HepG2 (cell line): ENCODE data around the gene HLA-DRA. TPM values are rescaled to one million over a fixed set of nuclear protein-coding genes. Genes with fewer than 3 reads are reported as not detected.

Experiments
- ATAC-seq: fragments of 200-7000 bp; cut with Tn5 transposase; 3 replicates; pipeline ENCODE4 v1.9.1; 2020; ENCODE audit warnings: mild to moderate bottlenecking, moderate library complexity
- BruUV-seq: library from RNA; stranded (reverse); fragments of 400-500 nt; replicated peaks from 2 replicates; lab custom pipeline; 2021; lab: Mats Ljungman, UMichigan
- CTCF ChIA-PET: fragments of 300-600 bp; formaldehyde crosslinking; extraction: SDS; loops from one replicate; lab custom pipeline; 2021; ENCODE audit warnings: low total read pairs, inconsistent platforms, low intra/inter-chr PET ratio; lab: Yijun Ruan, JAX
- POLR2A ChIA-PET: fragments of 350-600 bp; sonication (Branson Sonifier 250); formaldehyde crosslinking; loops from one replicate; lab custom pipeline; 2020; ENCODE audit warnings: antibody characterized with exemption, inconsistent platforms; lab: Yijun Ruan, JAX
- DNase-seq: peaks from one replicate; pipeline ENCODE4 v3.0.0-alpha.2; 2015; ENCODE audit warnings: low spot score
- FAIRE-seq: peaks from 3 replicates; lab custom pipeline; 2011; peaks lifted over from hg19 to GRCh38; lab: Jason Lieb, UNC
- H2AFZ ChIP-seq: one replicate; pipeline ENCODE4 v1.6.1; 2011; ENCODE audit warnings: low read length, inconsistent platforms
- H3K27ac ChIP-seq: fragments of 300-600 bp; 3 replicates; pipeline ENCODE4 v1.8.0; 2011; ENCODE audit warnings: mixed run types, mild to moderate bottlenecking, mixed read lengths, low read length, inconsistent platforms; ENCODE audit not compliant: insufficient read depth; ENCODE audit errors: extremely low read length
- H3K27me3 ChIP-seq, 2 experiments: fragments of 200-600 bp in 1 of 2; 2 replicates in 1 of 2; 3 replicates in 1 of 2; pipeline versions ENCODE4 v1.6.0 to v1.8.0; 2011; ENCODE audit warnings: low read length in 2 of 2, mild to moderate bottlenecking in 2 of 2, moderate library complexity in 2 of 2, inconsistent platforms in 1 of 2; ENCODE audit not compliant: insufficient read depth in 2 of 2, control insufficient read depth in 1 of 2
- H3K36me3 ChIP-seq, 2 experiments: fragments of 200-600 bp in 1 of 2; replicated peaks in 1 of 2; 2 replicates in 1 of 2; 3 replicates in 1 of 2; pipeline versions ENCODE4 v1.5.1 to v1.8.0; 2011; ENCODE audit warnings: low read length in 2 of 2, inconsistent platforms in 1 of 2; ENCODE audit not compliant: insufficient read depth in 2 of 2, control insufficient read depth in 1 of 2
- H3K4me1 ChIP-seq: 2 replicates; pipeline ENCODE4 v1.5.1; 2012; ENCODE audit warnings: low read length, inconsistent platforms; ENCODE audit not compliant: insufficient read depth
- H3K4me2 ChIP-seq: 2 replicates; pipeline ENCODE4 v1.6.0; 2011; ENCODE audit warnings: low read depth, low read length, inconsistent platforms
- H3K4me3 ChIP-seq, 3 experiments: fragments of 200-600 bp in 1 of 3; sonication (generic), shearing (Covaris generic) in 1 of 3; replicated peaks in 1 of 3; 2 replicates each; pipeline ENCODE4 v1.5.1; 2011 to 2016; ENCODE audit warnings: low read length in 3 of 3, inconsistent platforms in 2 of 3, low read depth in 2 of 3, mild to moderate bottlenecking in 2 of 3, control low read depth in 1 of 3, mixed read lengths in 1 of 3; ENCODE audit not compliant: insufficient read depth in 1 of 3
- H3K79me2 ChIP-seq: one replicate; pipeline ENCODE4 v1.6.1; 2011; ENCODE audit warnings: low read length, inconsistent platforms; ENCODE audit not compliant: insufficient read depth
- H3K9ac ChIP-seq: 2 replicates; pipeline ENCODE4 v1.6.0; 2011; ENCODE audit warnings: mild to moderate bottlenecking, low read depth, low read length, inconsistent platforms; ENCODE audit not compliant: insufficient read depth
- H3K9me3 ChIP-seq: 2 replicates; pipeline ENCODE4 v1.5.1; 2012; ENCODE audit warnings: mild to moderate bottlenecking, low read length
- H4K20me1 ChIP-seq: 2 replicates; pipeline ENCODE4 v1.6.0; 2011; ENCODE audit warnings: inconsistent platforms, mild to moderate bottlenecking, low read length, moderate library complexity; ENCODE audit not compliant: insufficient read depth
- BRD4 ChIP-seq: sonication (generic); formaldehyde crosslinking; IDR thresholded peaks from 2 replicates; pipeline ENCODE4 v1.4.0; 2020; ENCODE audit warnings: missing genetic modification reagents
- CBX2 ChIP-seq, 2 experiments: fragments of 200-600 bp in 1 of 2; sonication (generic); formaldehyde crosslinking in 1 of 2; IDR thresholded peaks; 2 replicates each; pipeline versions ENCODE4 v1.7.0 to v1.8.1; 2018 to 2022; ENCODE audit warnings: low read depth in 2 of 2, low read length in 1 of 2, mild to moderate bottlenecking in 1 of 2, missing genetic modification reagents in 1 of 2
- HIVEP1 ChIP-seq: sonication (generic); formaldehyde crosslinking; IDR thresholded peaks from 2 replicates; pipeline ENCODE4 v1.4.0; 2020; ENCODE audit warnings: mild to moderate bottlenecking, missing genetic modification reagents
- MEIS2 ChIP-seq: sonication (generic); formaldehyde crosslinking; IDR thresholded peaks from 2 replicates; pipeline ENCODE4 v1.9.0; 2021; ENCODE audit warnings: mild to moderate bottlenecking, missing genetic modification reagents
- MXD4 ChIP-seq: IDR thresholded peaks from 2 replicates; pipeline ENCODE4 v1.6.1; 2016; ENCODE audit warnings: mild to moderate bottlenecking, missing biosample characterization, missing genetic modification reagents
- SOX13 ChIP-seq, 3 experiments: fragments of 450-650 bp in 1 of 3; sonication (generic) in 1 of 3; formaldehyde crosslinking in 1 of 3; IDR thresholded peaks in 2 of 3; conservative IDR thresholded peaks in 1 of 3; 2 replicates each; pipeline versions ENCODE4 v1.5.0 to v1.6.1; 2016 to 2020; ENCODE audit warnings: antibody characterized with exemption in 1 of 3, mild to moderate bottlenecking in 1 of 3, missing compliant biosample characterization in 1 of 3, missing genetic modification reagents in 1 of 3, moderate library complexity in 1 of 3
- ZNF101 ChIP-seq: sonication (generic); formaldehyde crosslinking; IDR thresholded peaks from 2 replicates; pipeline ENCODE4 v1.4.0; 2020; ENCODE audit warnings: mild to moderate bottlenecking, low read depth, missing genetic modification reagents, borderline replicate concordance
- ZNF772 ChIP-seq: sonication (generic); formaldehyde crosslinking; IDR thresholded peaks from 2 replicates; pipeline ENCODE4 v1.5.0; 2020; ENCODE audit warnings: mild to moderate bottlenecking, missing genetic modification reagents
- ZNF83 ChIP-seq: sonication (generic); formaldehyde crosslinking; IDR thresholded peaks from 2 replicates; pipeline ENCODE4 v1.4.0; 2020; ENCODE audit warnings: missing genetic modification reagents, mild to moderate bottlenecking, borderline replicate concordance
- WGBS: methylation state at CpG from one replicate; pipeline ENCODE4 v1.1.6; 2017; ENCODE audit warnings: low lambda C conversion rate; 5-methylcytosine and 5-hydroxymethylcytosine counted together
- in situ Hi-C: cut with HindIII; loops from 2 replicates; pipeline ENCODE4 v1.10.0; 2017; ENCODE audit warnings: low pct_unique_long_range_greater_than_20kb; ENCODE audit not compliant: extremely low pct_ligation_motif_present
- intact Hi-C: fragments of 100-400 bp; cut with micrococcal nuclease; formaldehyde crosslinking; loops from one replicate; pipeline ENCODE4 v1.10.0; 2022; ENCODE audit not compliant: unreplicated experiment
- polyA plus RNA-seq, 8 experiments: library from polyadenylated mRNA; depleted of rRNA in 3 of 8; stranded (reverse) in 7 of 8; unstranded in 1 of 8; fragments of >200 nt; fragmentation: Illumina TruSeq in 4 of 8; extraction: Trizol in 4 of 8; gene quantifications; 2 replicates each; pipeline versions ENCODE4 v1.2.1 to v1.2.3, GENCODE V29; 2011 to 2016; ENCODE audit warnings: low read depth in 4 of 8, missing spikeins in 1 of 8, mixed read lengths in 1 of 8; ENCODE audit not compliant: insufficient read depth in 1 of 8
- total RNA-seq, 5 experiments: library from RNA; depleted of rRNA; stranded (reverse); fragments of >200 nt; fragmentation: Illumina TruSeq; extraction: Trizol; gene quantifications; 2 replicates each; pipeline ENCODE4 v1.2.3, GENCODE V29; 2016; ENCODE audit warnings: low read depth in 1 of 5
- TF ChIP-seq, protein P1 (sequence below): sonication (generic); formaldehyde crosslinking; IDR thresholded peaks from 2 replicates; pipeline ENCODE4 v1.4.0; 2020; ENCODE audit warnings: missing genetic modification reagents

The HLA-DRA gene
- total and polyA plus RNA-seq, 2 of the 13 experiments (the other 11 are each of a cell fraction or from before 2014, with no cell fraction given): not detected

DNA sequence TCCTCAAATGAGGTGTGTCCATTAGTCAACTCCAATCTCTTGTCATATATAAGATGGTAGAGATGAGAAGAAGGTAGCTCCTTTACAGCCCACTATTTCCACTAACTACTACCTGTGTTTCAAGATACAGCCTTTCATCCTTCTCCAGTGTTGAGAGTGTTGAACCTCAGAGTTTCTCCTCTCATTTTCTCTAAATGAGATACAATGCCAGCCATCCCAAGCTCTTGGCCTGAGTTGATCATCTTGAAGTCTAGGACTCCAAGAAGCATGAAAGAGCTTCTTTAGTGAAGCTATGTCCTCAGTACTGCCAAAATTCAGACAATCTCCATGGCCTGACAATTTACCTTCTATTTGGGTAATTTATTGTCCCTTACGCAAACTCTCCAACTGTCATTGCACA is 548 bp upstream of the HLA-DRA start:
- ATAC-seq (no peak), DNase-seq (no peak), FAIRE-seq (no peak)
- Histone ChIP-seq H3K79me2 (no peaks in the 10 kb centered on the region), H3K4me2 (no peak overlapping the region), H3K9ac (no peak overlapping the region), H3K27me3 (peaks cover 0 to 3% of the 10 kb centered on the region in 2 experiments; a peak in 2 of 5 replicates), H3K9me3 (no peaks in the 10 kb centered on the region), H3K4me3 (no peak overlapping the region), H3K36me3 (no peaks in the 10 kb centered on the region), H3K4me1 (no peaks in the 10 kb centered on the region), H3K27ac (no peak overlapping the region), H2AFZ (no peak overlapping the region), H4K20me1 (no peaks in the 10 kb centered on the region)
- ChIA-PET CTCF (no interaction called here), POLR2A (no interaction called here)
- no peak for TF ChIP-seq SOX13 (IDR thresholded peaks at IDR 0.05)
- TF ChIP-seq SOX13 (CRISPR knock-in tag; conservative IDR thresholded peaks at IDR 0.05 in 1 of 2, IDR thresholded peaks at IDR 0.05 in 1 of 2): no peak
- no peak for TF ChIP-seq ZNF772 (CRISPR knock-in tag)
- TF ChIP-seq ZNF101: no peak
- no peak for TF ChIP-seq MXD4
- TF ChIP-seq BRD4 (CRISPR knock-in tag): no peak
- no peak for TF ChIP-seq ZNF83
- TF ChIP-seq, protein P1, sequence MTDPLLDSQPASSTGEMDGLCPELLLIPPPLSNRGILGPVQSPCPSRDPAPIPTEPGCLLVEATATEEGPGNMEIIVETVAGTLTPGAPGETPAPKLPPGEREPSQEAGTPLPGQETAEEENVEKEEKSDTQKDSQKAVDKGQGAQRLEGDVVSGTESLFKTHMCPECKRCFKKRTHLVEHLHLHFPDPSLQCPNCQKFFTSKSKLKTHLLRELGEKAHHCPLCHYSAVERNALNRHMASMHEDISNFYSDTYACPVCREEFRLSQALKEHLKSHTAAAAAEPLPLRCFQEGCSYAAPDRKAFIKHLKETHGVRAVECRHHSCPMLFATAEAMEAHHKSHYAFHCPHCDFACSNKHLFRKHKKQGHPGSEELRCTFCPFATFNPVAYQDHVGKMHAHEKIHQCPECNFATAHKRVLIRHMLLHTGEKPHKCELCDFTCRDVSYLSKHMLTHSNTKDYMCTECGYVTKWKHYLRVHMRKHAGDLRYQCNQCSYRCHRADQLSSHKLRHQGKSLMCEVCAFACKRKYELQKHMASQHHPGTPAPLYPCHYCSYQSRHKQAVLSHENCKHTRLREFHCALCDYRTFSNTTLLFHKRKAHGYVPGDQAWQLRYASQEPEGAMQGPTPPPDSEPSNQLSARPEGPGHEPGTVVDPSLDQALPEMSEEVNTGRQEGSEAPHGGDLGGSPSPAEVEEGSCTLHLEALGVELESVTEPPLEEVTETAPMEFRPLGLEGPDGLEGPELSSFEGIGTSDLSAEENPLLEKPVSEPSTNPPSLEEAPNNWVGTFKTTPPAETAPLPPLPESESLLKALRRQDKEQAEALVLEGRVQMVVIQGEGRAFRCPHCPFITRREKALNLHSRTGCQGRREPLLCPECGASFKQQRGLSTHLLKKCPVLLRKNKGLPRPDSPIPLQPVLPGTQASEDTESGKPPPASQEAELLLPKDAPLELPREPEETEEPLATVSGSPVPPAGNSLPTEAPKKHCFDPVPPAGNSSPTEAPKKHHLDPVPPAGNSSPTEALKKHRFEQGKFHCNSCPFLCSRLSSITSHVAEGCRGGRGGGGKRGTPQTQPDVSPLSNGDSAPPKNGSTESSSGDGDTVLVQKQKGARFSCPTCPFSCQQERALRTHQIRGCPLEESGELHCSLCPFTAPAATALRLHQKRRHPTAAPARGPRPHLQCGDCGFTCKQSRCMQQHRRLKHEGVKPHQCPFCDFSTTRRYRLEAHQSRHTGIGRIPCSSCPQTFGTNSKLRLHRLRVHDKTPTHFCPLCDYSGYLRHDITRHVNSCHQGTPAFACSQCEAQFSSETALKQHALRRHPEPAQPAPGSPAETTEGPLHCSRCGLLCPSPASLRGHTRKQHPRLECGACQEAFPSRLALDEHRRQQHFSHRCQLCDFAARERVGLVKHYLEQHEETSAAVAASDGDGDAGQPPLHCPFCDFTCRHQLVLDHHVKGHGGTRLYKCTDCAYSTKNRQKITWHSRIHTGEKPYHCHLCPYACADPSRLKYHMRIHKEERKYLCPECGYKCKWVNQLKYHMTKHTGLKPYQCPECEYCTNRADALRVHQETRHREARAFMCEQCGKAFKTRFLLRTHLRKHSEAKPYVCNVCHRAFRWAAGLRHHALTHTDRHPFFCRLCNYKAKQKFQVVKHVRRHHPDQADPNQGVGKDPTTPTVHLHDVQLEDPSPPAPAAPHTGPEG (CRISPR knock-in tag): no peak
- TF ChIP-seq CBX2 (IDR thresholded peaks at IDR 0.05; ENCODE audit: low read depth, low read length): no peak
- no peak for TF ChIP-seq CBX2 (CRISPR knock-in tag; IDR thresholded peaks at IDR 0.05; ENCODE audit: low read depth)
- TF ChIP-seq MEIS2 (CRISPR knock-in tag): no peak
- no peak for TF ChIP-seq HIVEP1 (CRISPR knock-in tag)
- in situ Hi-C loops (no loop called here), intact Hi-C loops (no loop called here)
- no TSS peak for BruUV-seq
- 77% methylated on average over 1 of the region's 1 CpG for WGBS
